Activated CD8-positive, alpha-beta T cell treated with anti-CD3 and anti-CD28 coated beads for 36 hours (primary cell): ENCODE data around the gene SASH1. TPM values are rescaled to one million over a fixed set of nuclear protein-coding genes. Genes with fewer than 3 reads are reported as not detected.

Experiments
- ATAC-seq: fragments of 200-7000 bp; cut with Tn5 transposase; one replicate; pipeline ENCODE4 v1.10.0; 2021; ENCODE audit warnings: mild to moderate bottlenecking, moderate library complexity
- CTCF ChIA-PET: fragments of 350-600 bp; sonication (Branson Sonifier 250); formaldehyde crosslinking; loops from one replicate; lab custom pipeline; 2021; ENCODE audit warnings: antibody characterized with exemption; lab: Charles Lee
- POLR2A ChIA-PET: fragments of 350-600 bp; sonication (Branson Sonifier 250); formaldehyde crosslinking; loops from one replicate; lab custom pipeline; 2021; ENCODE audit warnings: antibody characterized with exemption; lab: Charles Lee
- DNase-seq: peaks from one replicate; pipeline ENCODE4 v3.0.0-alpha.2; 2020
- H3K27ac Mint-ChIP-seq: one replicate; pipeline ENCODE4 v1.8.0; 2021; ENCODE audit warnings: mild to moderate bottlenecking, mixed read lengths
- H3K27me3 Mint-ChIP-seq: one replicate; pipeline ENCODE4 v1.8.0; 2021; ENCODE audit warnings: mixed read lengths
- H3K36me3 Mint-ChIP-seq: one replicate; pipeline ENCODE4 v1.8.0; 2021; ENCODE audit warnings: low read depth, mixed read lengths
- H3K4me1 Mint-ChIP-seq: one replicate; pipeline ENCODE4 v1.8.0; 2021; ENCODE audit warnings: low read depth, mixed read lengths
- H3K4me3 Mint-ChIP-seq: one replicate; pipeline ENCODE4 v1.8.0; 2021; ENCODE audit warnings: mild to moderate bottlenecking, moderate library complexity, mixed read lengths
- H3K9me3 Mint-ChIP-seq: one replicate; pipeline ENCODE4 v1.8.0; 2021; ENCODE audit warnings: mixed read lengths
- CTCF ChIP-seq: fragments of 200-600 bp; IDR thresholded peaks from one replicate; pipeline ENCODE4 v1.8.0; 2022; ENCODE audit warnings: antibody characterized with exemption, mild to moderate bottlenecking
- intact Hi-C: fragments of 100-400 bp; cut with micrococcal nuclease; formaldehyde crosslinking; loops from one replicate; pipeline ENCODE4 v1.10.0; 2022
- total RNA-seq, 2 experiments: library from RNA; stranded (reverse); gene quantifications; one replicate each; pipeline ENCODE4 v1.2.3, GENCODE V29; 2021

Gene SASH1
- total RNA-seq, 2 experiments from 2014 or later: 0.04 to 0.05 TPM

GRCh38 chr6:148346681-148347440 is 4.2 kb downstream of the SASH1 start:
- DNase-seq (no peak), ATAC-seq (no peak)
- no peak overlapping the region for H3K27ac Mint-ChIP-seq
- intact Hi-C loops: no loop called here
- TF ChIP-seq CTCF: no peak
- H3K4me3 Mint-ChIP-seq: no peak overlapping the region
- CTCF ChIA-PET: no interaction called here
- no peaks in the 10 kb centered on the region for H3K9me3 Mint-ChIP-seq
- POLR2A ChIA-PET: no interaction called here
- H3K4me1 Mint-ChIP-seq: peaks cover 7% of the 10 kb centered on the region
- peaks cover 42% of the 10 kb centered on the region for H3K27me3 Mint-ChIP-seq
- H3K36me3 Mint-ChIP-seq: no peaks in the 10 kb centered on the region

- intact Hi-C loops: no loop called here
- H3K4me1 Mint-ChIP-seq: peaks cover under 1% of the 10 kb centered on the region
- no peak for TF ChIP-seq CTCF
- DNase-seq (no peak), ATAC-seq (no peak)
- CTCF ChIA-PET: no interaction called here
- H3K27me3 Mint-ChIP-seq: peaks cover 36% of the 10 kb centered on the region
- H3K4me3 Mint-ChIP-seq: no peak overlapping the region
- H3K27ac Mint-ChIP-seq: no peak overlapping the region
- POLR2A ChIA-PET: no interaction called here
- H3K9me3 Mint-ChIP-seq: no peaks in the 10 kb centered on the region
- no peaks in the 10 kb centered on the region for H3K36me3 Mint-ChIP-seq
Measured at GRCh38 chr6:148347441-148348054, 4.9 kb downstream of the SASH1 start.

- TF ChIP-seq CTCF: no peak
- no peak for DNase-seq
- ChIA-PET CTCF (no interaction called here), POLR2A (no interaction called here)
- Mint-ChIP-seq H3K36me3 (no peaks in the 10 kb centered on the region), H3K27me3 (peaks cover 32% of the 10 kb centered on the region), H3K4me3 (no peak overlapping the region), H3K4me1 (no peaks in the 10 kb centered on the region), H3K27ac (no peak overlapping the region), H3K9me3 (no peaks in the 10 kb centered on the region)
- no peak for ATAC-seq
- intact Hi-C loops: no loop called here
Measured at GRCh38 chr6:148348335-148348734, 5.7 kb downstream of the SASH1 start.

GRCh38 chr6:148348778-148349177 is 6.1 kb downstream of the SASH1 start:
- Mint-ChIP-seq H3K4me1 (no peaks in the 10 kb centered on the region), H3K27ac (no peak overlapping the region), H3K9me3 (no peaks in the 10 kb centered on the region), H3K36me3 (no peaks in the 10 kb centered on the region), H3K4me3 (no peak overlapping the region), H3K27me3 (peaks cover 27% of the 10 kb centered on the region)
- ChIA-PET CTCF (no interaction called here), POLR2A (no interaction called here)
- ATAC-seq (no peak), DNase-seq (no peak)
- TF ChIP-seq CTCF: no peak
- intact Hi-C loops: no loop called here

- ChIA-PET POLR2A (no interaction called here), CTCF (no interaction called here)
- intact Hi-C loops: no loop called here
- Mint-ChIP-seq H3K36me3 (no peaks in the 10 kb centered on the region), H3K4me1 (no peaks in the 10 kb centered on the region), H3K27ac (no peak overlapping the region), H3K27me3 (peaks cover 22% of the 10 kb centered on the region), H3K4me3 (no peak overlapping the region), H3K9me3 (no peaks in the 10 kb centered on the region)
- ATAC-seq (no peak), DNase-seq (no peak)
- TF ChIP-seq CTCF: no peak
Measured at GRCh38 chr6:148349466-148349865, 6.8 kb downstream of the SASH1 start.
